T-helper 1 cell treated with Interleukin-12 subunit alpha and Interleukin-12 subunit beta and Interleukin-4 antibody, amounts not matched to agents 30 μg/mL and 1 μg/mL, for 36 hours (primary cell): Measurements from ENCODE around the gene CHAC2.
"Not testable (repeated sequence)": the region's sequence is repeated elsewhere in the genome, so short reads cannot be mapped to it uniquely, and the experiment has no call there.

Experiments
- H3K27ac Mint-ChIP-seq: one replicate; pipeline ENCODE4 v1.8.0; 2021; ENCODE audit warnings: mild to moderate bottlenecking, mixed read lengths
- H3K27me3 Mint-ChIP-seq: one replicate; pipeline ENCODE4 v1.8.0; 2021; ENCODE audit warnings: low read depth, mixed read lengths
- H3K36me3 Mint-ChIP-seq: one replicate; pipeline ENCODE4 v1.8.0; 2021; ENCODE audit warnings: low read depth, mixed read lengths
- H3K4me1 Mint-ChIP-seq: one replicate; pipeline ENCODE4 v1.8.0; 2021; ENCODE audit warnings: low read depth, mixed read lengths
- H3K4me3 Mint-ChIP-seq: one replicate; pipeline ENCODE4 v1.8.0; 2021; ENCODE audit warnings: mild to moderate bottlenecking, moderate library complexity, mixed read lengths
- H3K9me3 Mint-ChIP-seq: one replicate; pipeline ENCODE4 v1.8.0; 2021; ENCODE audit warnings: mixed read lengths

Gene CHAC2

GRCh38 chr2:53767405-53768241 is at the start of gene CHAC2:
TSS of gene CHAC2 (plus strand) at chr2:53767804. CDS start at chr2:53767887, 83 bp downstream.
- Mint-ChIP-seq H3K36me3 (peaks cover 11% of the 10 kb centered on the region), H3K27me3 (no peaks in the 10 kb centered on the region), H3K4me1 (peaks cover 27% of the 10 kb centered on the region), H3K9me3 (no peaks in the 10 kb centered on the region), H3K27ac (peak within 1 kb of the TSS; percentile 94), H3K4me3 (peak within 1 kb of the TSS; percentile 95)

- not testable (repeated sequence) for H3K9me3 Mint-ChIP-seq, H3K4me1 Mint-ChIP-seq, H3K4me3 Mint-ChIP-seq, H3K27ac Mint-ChIP-seq, H3K27me3 Mint-ChIP-seq
- H3K36me3 Mint-ChIP-seq = peaks cover 14% of the 10 kb centered on the region
Observed at GRCh38 chr2:53720944-53721343, 46.7 kb upstream of the CHAC2 start.

GRCh38 chr2:53724536-53724935 is 43.1 kb upstream of the CHAC2 start:
- Mint-ChIP-seq H3K36me3 (peaks cover 13% of the 10 kb centered on the region), H3K27ac (no peak overlapping the region), H3K9me3 (peaks cover 4% of the 10 kb centered on the region), H3K4me1 (peaks cover 5% of the 10 kb centered on the region), H3K27me3 (no peaks in the 10 kb centered on the region), H3K4me3 (no peak overlapping the region)

- Mint-ChIP-seq H3K4me1 (peaks cover 5% of the 10 kb centered on the region), H3K4me3 (no peak overlapping the region), H3K9me3 (peaks cover 4% of the 10 kb centered on the region), H3K27ac (no peak overlapping the region), H3K36me3 (peaks cover 13% of the 10 kb centered on the region), H3K27me3 (no peaks in the 10 kb centered on the region)
Observed at GRCh38 chr2:53725662-53726061, 41.9 kb upstream of the CHAC2 start.

- Mint-ChIP-seq H3K27ac (no peak overlapping the region), H3K4me3 (no peak overlapping the region), H3K4me1 (peaks cover 5% of the 10 kb centered on the region), H3K9me3 (peaks cover 4% of the 10 kb centered on the region), H3K36me3 (peaks cover 13% of the 10 kb centered on the region), H3K27me3 (no peaks in the 10 kb centered on the region)
Observed at GRCh38 chr2:53727921-53728320, 39.7 kb upstream of the CHAC2 start.

- Mint-ChIP-seq H3K4me1 (peaks cover 5% of the 10 kb centered on the region), H3K27ac (no peak overlapping the region), H3K27me3 (no peaks in the 10 kb centered on the region), H3K36me3 (peaks cover 14% of the 10 kb centered on the region), H3K9me3 (peaks cover 4% of the 10 kb centered on the region), H3K4me3 (no peak overlapping the region)
Observed at GRCh38 chr2:53729143-53729762, 38.4 kb upstream of the CHAC2 start.

- Mint-ChIP-seq H3K4me3 (no peak overlapping the region), H3K4me1 (peaks cover 2% of the 10 kb centered on the region), H3K36me3 (peaks cover 17% of the 10 kb centered on the region), H3K27me3 (no peaks in the 10 kb centered on the region), H3K27ac (no peak overlapping the region), H3K9me3 (no peaks in the 10 kb centered on the region)
Observed at GRCh38 chr2:53737091-53737490, 30.5 kb upstream of the CHAC2 start.

GRCh38 chr2:53739032-53739431 is 28.6 kb upstream of the CHAC2 start:
- Mint-ChIP-seq H3K4me3 (no peak overlapping the region), H3K27me3 (no peaks in the 10 kb centered on the region), H3K36me3 (peaks cover 21% of the 10 kb centered on the region), H3K27ac (no peak overlapping the region), H3K4me1 (peaks cover 7% of the 10 kb centered on the region), H3K9me3 (no peaks in the 10 kb centered on the region)

GRCh38 chr2:53740170-53740569 is 27.4 kb upstream of the CHAC2 start:
- Mint-ChIP-seq H3K27me3 (no peaks in the 10 kb centered on the region), H3K27ac (no peak overlapping the region), H3K36me3 (peaks cover 17% of the 10 kb centered on the region), H3K4me1 (peaks cover 7% of the 10 kb centered on the region), H3K9me3 (no peaks in the 10 kb centered on the region), H3K4me3 (no peak overlapping the region)

- no peak overlapping the region for H3K27ac Mint-ChIP-seq
- no peaks in the 10 kb centered on the region for H3K27me3 Mint-ChIP-seq
- H3K4me3 Mint-ChIP-seq = no peak overlapping the region
- H3K9me3 Mint-ChIP-seq = no peaks in the 10 kb centered on the region
- H3K36me3 Mint-ChIP-seq = peaks cover 20% of the 10 kb centered on the region
- H3K4me1 Mint-ChIP-seq = peaks cover 7% of the 10 kb centered on the region
Observed at GRCh38 chr2:53744395-53745065, 23.1 kb upstream of the CHAC2 start.

GRCh38 chr2:53750041-53750768 is 17.4 kb upstream of the CHAC2 start:
- H3K4me1 Mint-ChIP-seq = peaks cover 6% of the 10 kb centered on the region
- no peak overlapping the region for H3K27ac Mint-ChIP-seq
- no peaks in the 10 kb centered on the region for H3K27me3 Mint-ChIP-seq
- no peak overlapping the region for H3K4me3 Mint-ChIP-seq
- H3K9me3 Mint-ChIP-seq = no peaks in the 10 kb centered on the region
- peaks cover 21% of the 10 kb centered on the region for H3K36me3 Mint-ChIP-seq

GRCh38 chr2:53751728-53752127 is 15.9 kb upstream of the CHAC2 start:
- no peaks in the 10 kb centered on the region for H3K27me3 Mint-ChIP-seq
- peaks cover 24% of the 10 kb centered on the region for H3K36me3 Mint-ChIP-seq
- H3K4me1 Mint-ChIP-seq = peaks cover 6% of the 10 kb centered on the region
- H3K27ac Mint-ChIP-seq = no peak overlapping the region
- H3K4me3 Mint-ChIP-seq = no peak overlapping the region
- H3K9me3 Mint-ChIP-seq = no peaks in the 10 kb centered on the region

GRCh38 chr2:53752385-53752784 is 15.2 kb upstream of the CHAC2 start:
- H3K4me3 Mint-ChIP-seq = no peak overlapping the region
- H3K9me3 Mint-ChIP-seq = no peaks in the 10 kb centered on the region
- H3K27me3 Mint-ChIP-seq = no peaks in the 10 kb centered on the region
- peaks cover 26% of the 10 kb centered on the region for H3K36me3 Mint-ChIP-seq
- H3K4me1 Mint-ChIP-seq = peaks cover 6% of the 10 kb centered on the region
- H3K27ac Mint-ChIP-seq = no peak overlapping the region

- Mint-ChIP-seq H3K36me3 (peaks cover 23% of the 10 kb centered on the region), H3K4me3 (no peak overlapping the region), H3K27ac (no peak overlapping the region), H3K4me1 (peaks cover 6% of the 10 kb centered on the region), H3K9me3 (no peaks in the 10 kb centered on the region), H3K27me3 (no peaks in the 10 kb centered on the region)
Observed at GRCh38 chr2:53753041-53753440, 14.6 kb upstream of the CHAC2 start.
